Neuronal stem cell (in vitro differentiated cells): Measurements from ENCODE around the gene ST6GALNAC6.

Experiments used
- DNase-seq: peaks from one replicate; pipeline ENCODE4 v3.0.0-alpha.2; 2013; ENCODE audit warnings: low spot score
- H2AFZ ChIP-seq: one replicate; pipeline ENCODE4 v1.6.1; 2013; ENCODE audit warnings: mild to moderate bottlenecking, low read length, inconsistent platforms
- H2AK5ac ChIP-seq: 2 replicates; pipeline ENCODE4 v1.6.1; 2013; ENCODE audit warnings: low read depth, mild to moderate bottlenecking, inconsistent platforms, low read length, moderate library complexity, mixed read lengths
- H2BK120ac ChIP-seq: 2 replicates; pipeline ENCODE4 v1.6.1; 2013; ENCODE audit warnings: low read depth, mild to moderate bottlenecking, inconsistent platforms, low read length, moderate library complexity, mixed read lengths
- H2BK12ac ChIP-seq: one replicate; pipeline ENCODE4 v1.6.1; 2013; ENCODE audit warnings: low read length, inconsistent platforms
- H2BK15ac ChIP-seq: 2 replicates; pipeline ENCODE4 v1.6.1; 2013; ENCODE audit warnings: mild to moderate bottlenecking, low read length, inconsistent platforms, mixed read lengths
- H2BK5ac ChIP-seq: one replicate; pipeline ENCODE4 v1.6.1; 2013; ENCODE audit warnings: inconsistent platforms, mild to moderate bottlenecking, low read length, moderate library complexity
- H3K14ac ChIP-seq: one replicate; pipeline ENCODE4 v1.6.1; 2013; ENCODE audit warnings: low read length, inconsistent platforms
- H3K18ac ChIP-seq: 2 replicates; pipeline ENCODE4 v1.6.1; 2013; ENCODE audit warnings: low read length, inconsistent platforms
- H3K23ac ChIP-seq: 2 replicates; pipeline ENCODE4 v1.6.1; 2013; ENCODE audit warnings: low read depth, mild to moderate bottlenecking, mixed read lengths, low read length, inconsistent platforms; ENCODE audit not compliant: poor library complexity
- H3K27ac ChIP-seq: replicated peaks from 3 replicates; pipeline ENCODE4 v1.5.1; 2013; ENCODE audit warnings: low read length, inconsistent platforms
- H3K27me3 ChIP-seq, 3 experiments: 2 replicates each; pipeline ENCODE4 v1.6.1; 2013; ENCODE audit warnings: low read length in 3 of 3, mild to moderate bottlenecking in 2 of 3, inconsistent platforms in 1 of 3, low read depth in 1 of 3, mixed read lengths in 1 of 3, moderate library complexity in 1 of 3; ENCODE audit not compliant: control insufficient read depth in 3 of 3, insufficient read depth in 3 of 3
- H3K36me3 ChIP-seq, 2 donors: replicated peaks in 1 of 2; 2 replicates each; pipeline ENCODE4 v1.6.1; 2013; ENCODE audit warnings: low read length in 2 of 2; ENCODE audit not compliant: control insufficient read depth in 2 of 2, insufficient read depth in 2 of 2
- H3K4ac ChIP-seq: 2 replicates; pipeline ENCODE4 v1.6.1; 2013; ENCODE audit warnings: inconsistent platforms, mild to moderate bottlenecking, low read length, moderate library complexity
- H3K4me1 ChIP-seq, 2 donors: 1 replicate in 1 of 2; 2 replicates in 1 of 2; pipeline ENCODE4 v1.6.1; 2013; ENCODE audit warnings: low read length in 2 of 2, low read depth in 1 of 2; ENCODE audit not compliant: control insufficient read depth in 2 of 2, insufficient read depth in 1 of 2
- H3K4me2 ChIP-seq: one replicate; pipeline ENCODE4 v1.6.1; 2013; ENCODE audit warnings: mild to moderate bottlenecking, low read length, inconsistent platforms; ENCODE audit not compliant: insufficient read depth, poor library complexity, severe bottlenecking
- H3K4me3 ChIP-seq, 2 donors: 2 replicates each; pipeline ENCODE4 v1.5.1; 2013; ENCODE audit warnings: low read length in 2 of 2, mild to moderate bottlenecking in 2 of 2, inconsistent platforms in 1 of 2, moderate library complexity in 1 of 2
- H3K79me1 ChIP-seq: one replicate; pipeline ENCODE4 v1.6.1; 2013; ENCODE audit warnings: low read depth, mild to moderate bottlenecking, inconsistent platforms, low read length, moderate library complexity
- H3K9ac ChIP-seq: one replicate; pipeline ENCODE4 v1.6.1; 2013; ENCODE audit warnings: mild to moderate bottlenecking, low read depth, low read length, inconsistent platforms; ENCODE audit not compliant: poor library complexity
- H3K9me3 ChIP-seq, 2 donors: replicated peaks in 1 of 2; 2 replicates each; pipeline versions ENCODE3 to v1.6.1; 2013; ENCODE audit warnings: low read length in 2 of 2, mild to moderate bottlenecking in 2 of 2, inconsistent platforms in 1 of 2, low read depth in 1 of 2, mixed read lengths in 1 of 2, moderate library complexity in 1 of 2; ENCODE audit not compliant: control insufficient read depth in 2 of 2, insufficient read depth in 1 of 2
- H4K8ac ChIP-seq: one replicate; pipeline ENCODE4 v1.6.1; 2013; ENCODE audit warnings: low read depth, mild to moderate bottlenecking, inconsistent platforms, low read length, moderate library complexity
- H4K91ac ChIP-seq: one replicate; pipeline ENCODE4 v1.6.1; 2013; ENCODE audit warnings: low read length, low read depth, mild to moderate bottlenecking, inconsistent platforms; ENCODE audit not compliant: poor library complexity
- WGBS, 2 donors: extraction: QIAGEN DNeasy Blood & Tissue Kit; methylation state at CpG; one replicate each; pipeline ENCODE4 v1.1.7; 2013; ENCODE audit warnings: missing lambda C conversion rate in 2 of 2, mixed read lengths in 1 of 2; ENCODE audit not compliant: insufficient read length in 2 of 2, insufficient replicate concordance in 1 of 2; ENCODE audit errors: extremely low coverage in 2 of 2; 5-methylcytosine and 5-hydroxymethylcytosine counted together

ST6GALNAC6 gene

DNA sequence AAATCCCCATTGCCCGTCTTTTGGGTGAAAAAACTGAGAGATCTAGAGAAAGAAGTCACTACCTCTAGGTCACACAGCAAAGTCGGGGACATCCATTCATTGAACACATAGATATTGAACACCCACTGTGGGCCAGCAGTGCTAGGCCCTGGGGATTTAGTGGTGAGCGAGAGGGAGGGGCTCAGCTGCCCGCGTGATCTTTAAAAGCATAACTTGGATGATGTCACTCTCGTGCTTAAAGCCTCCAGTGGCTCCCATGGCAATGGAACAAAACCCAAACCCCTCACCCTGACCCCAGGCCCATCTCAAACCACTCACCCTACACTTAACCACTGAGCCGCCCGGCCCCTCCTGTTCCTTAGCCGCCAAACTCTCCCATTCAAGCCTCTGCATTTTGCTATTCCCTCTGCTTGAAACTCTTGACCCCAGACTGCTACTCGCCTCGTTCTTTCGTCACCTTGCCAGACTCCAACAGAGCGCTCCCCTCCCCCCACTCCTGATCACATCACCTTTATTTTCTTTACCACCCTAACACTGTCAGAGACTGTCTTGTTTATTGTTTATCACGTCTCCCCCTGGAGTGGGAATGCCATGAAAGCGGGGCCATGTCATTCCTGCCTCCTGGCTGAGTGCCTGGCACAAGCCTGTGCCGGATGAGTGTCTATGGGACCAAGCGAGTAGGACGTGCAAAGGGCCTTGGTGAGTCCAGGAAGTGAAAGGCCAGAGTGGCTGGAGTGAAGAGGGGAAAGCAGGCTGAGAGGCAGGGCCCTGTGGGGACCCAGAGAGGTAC lies 31.9 kb upstream of the ST6GALNAC6 start:
- DNase-seq: no peak

DNA sequence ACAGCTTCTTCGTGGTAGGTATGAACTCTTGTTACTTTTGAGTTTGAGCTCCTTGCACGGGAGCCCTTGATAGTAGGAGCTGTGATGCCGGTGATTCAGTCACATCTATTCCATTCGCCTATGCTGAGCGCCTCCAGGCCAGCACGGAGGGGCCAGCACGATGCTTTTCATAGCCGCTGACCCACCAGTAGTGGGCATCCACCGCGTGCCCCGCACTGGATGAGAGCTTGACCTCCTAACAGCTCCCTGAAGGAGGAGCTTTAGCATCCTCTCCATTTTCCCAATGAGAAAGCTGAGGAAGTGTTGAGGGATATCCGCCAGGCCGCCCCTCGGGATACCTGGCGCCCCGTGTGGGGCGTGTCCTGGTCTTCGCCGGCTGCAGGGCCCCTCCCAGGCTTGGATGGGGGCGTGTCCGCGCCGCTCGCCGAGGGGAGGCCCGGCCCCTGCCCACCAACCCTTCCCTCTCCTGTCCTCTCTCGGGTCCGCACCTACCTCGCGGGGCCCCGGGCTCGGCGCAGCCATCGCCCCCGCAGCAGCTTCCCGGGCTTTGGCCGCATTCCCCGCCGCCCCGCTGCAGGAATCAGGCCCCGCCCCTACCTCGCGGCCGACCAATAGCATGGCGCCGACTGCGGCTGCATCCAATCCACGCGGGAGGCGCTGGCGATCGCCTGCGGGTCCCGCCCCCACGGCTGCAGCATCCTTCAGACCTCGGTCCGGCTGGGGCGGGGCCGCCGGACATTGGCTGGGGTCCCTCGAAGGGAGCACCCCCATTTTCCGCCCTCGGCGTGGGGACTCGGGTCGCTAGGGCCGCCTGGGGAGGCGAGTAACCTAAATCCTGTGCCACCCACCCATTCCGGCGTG lies 31.1 kb upstream of the ST6GALNAC6 start, which contains the start of gene PIP5KL1:
Gene PIP5KL1, minus strand, starts transcription at position 547 of the 861 bp plus-strand sequence. Its CDS starts 25 bp downstream, at position 522.
- Histone ChIP-seq H3K4me2 (peak within 1 kb of the TSS; percentile 80), H3K14ac (peak within 1 kb of the TSS; percentile 63), H3K36me3 (peaks cover 2 to 11% of the 10 kb centered on the region in 2 donors), H3K27me3 (peaks cover 2 to 43% (median 34%) of the 10 kb centered on the region in 3 experiments), H3K9me3 (no peaks in the 10 kb centered on the region), H3K9ac (peak within 1 kb of the TSS; percentile 30), H3K79me1 (peaks cover 2% of the 10 kb centered on the region), H4K91ac (no peak within 1 kb of the TSS), H3K4me1 (peaks cover 15 to 23% of the 10 kb centered on the region in 2 donors), H2AFZ (peak within 1 kb of the TSS; percentile 97), H3K4ac (no peak within 1 kb of the TSS), H2BK12ac (peak within 1 kb of the TSS; percentile 75), H3K18ac (peak within 1 kb of the TSS; percentile 83), H2AK5ac (peak within 1 kb of the TSS; percentile 74), H3K27ac (no peak within 1 kb of the TSS), H2BK120ac (no peak within 1 kb of the TSS), H4K8ac (no peak within 1 kb of the TSS), H2BK5ac (no peak within 1 kb of the TSS), H2BK15ac (peak within 1 kb of the TSS; percentile 73), H3K23ac (peak within 1 kb of the TSS; percentile 57), H3K4me3 (peak within 1 kb of the TSS; percentile 60 to 84)
- WGBS, 2 donors: no CpG with 5 or more reads among the region's 70 CpGs
- DNase-seq: peak; percentile 85

More for the DNA sequence above, 31.9 kb upstream of the ST6GALNAC6 start:
- H3K14ac ChIP-seq: peak overlapping the region; percentile 63
- peak overlapping the region; percentile 80 for H3K4me2 ChIP-seq
- peaks cover 8% of the 10 kb centered on the region for H3K79me1 ChIP-seq
- peak overlapping the region; percentile 73 for H2BK15ac ChIP-seq
- peak overlapping the region; percentile 97 for H2AFZ ChIP-seq
- H3K23ac ChIP-seq: peak overlapping the region; percentile 57
- H2BK120ac ChIP-seq: no peak overlapping the region
- H3K4me3 ChIP-seq: peak overlapping the region; percentile 60 to 75
- no peaks in the 10 kb centered on the region for H3K9me3 ChIP-seq
- peak overlapping the region; percentile 30 for H3K9ac ChIP-seq
- no peak overlapping the region for H2BK12ac ChIP-seq
- peak overlapping the region; percentile 74 for H2AK5ac ChIP-seq
- H3K36me3 ChIP-seq: peaks cover 6 to 19% of the 10 kb centered on the region in 2 donors
- no CpG with 5 or more reads among the region's 18 CpGs for WGBS, 2 donors
- no peak overlapping the region for H4K91ac ChIP-seq
- H3K18ac ChIP-seq: peak overlapping the region; percentile 48
- no peak overlapping the region for H2BK5ac ChIP-seq
- peaks cover 2 to 35% (median 32%) of the 10 kb centered on the region in 3 experiments for H3K27me3 ChIP-seq
- H3K4me1 ChIP-seq: peaks cover 19 to 28% of the 10 kb centered on the region in 2 donors
- H3K27ac ChIP-seq: no peak overlapping the region
- H4K8ac ChIP-seq: no peak overlapping the region
- H3K4ac ChIP-seq: no peak overlapping the region

DNA sequence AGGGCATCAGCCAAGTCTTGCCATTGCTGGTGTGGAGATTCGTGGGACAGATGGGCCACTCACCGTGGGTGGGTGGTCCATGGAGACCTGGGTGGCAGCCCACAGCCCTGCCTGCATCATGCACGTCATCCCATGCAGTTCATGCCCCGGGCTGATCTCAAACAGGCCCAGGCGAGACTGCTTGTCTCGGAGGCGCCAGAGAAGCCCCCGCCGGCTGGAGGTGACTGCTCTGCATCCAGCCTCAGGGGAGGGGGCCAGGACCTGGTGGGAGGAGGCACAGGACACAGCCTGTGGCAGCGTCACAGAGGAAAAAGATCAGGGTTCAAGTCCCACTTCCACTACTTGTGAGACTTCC lies 30.2 kb upstream of the ST6GALNAC6 start:
- peak overlapping the region; percentile 47 for H2AK5ac ChIP-seq
- H3K4me1 ChIP-seq: peaks cover 15 to 22% of the 10 kb centered on the region in 2 donors
- no peak overlapping the region for H2BK120ac ChIP-seq
- WGBS, 2 donors: no CpG with 5 or more reads among the region's 10 CpGs
- no peak for DNase-seq
- peaks cover 2 to 50% (median 38%) of the 10 kb centered on the region in 3 experiments for H3K27me3 ChIP-seq
- H2BK15ac ChIP-seq: no peak overlapping the region
- H3K79me1 ChIP-seq: peaks cover 2% of the 10 kb centered on the region
- no peak overlapping the region for H3K23ac ChIP-seq
- H3K4ac ChIP-seq: no peak overlapping the region
- no peak overlapping the region for H2AFZ ChIP-seq
- peak overlapping the region; percentile 75 for H2BK12ac ChIP-seq
- H4K8ac ChIP-seq: no peak overlapping the region
- H3K36me3 ChIP-seq: peaks cover 0 to 3% of the 10 kb centered on the region in 2 donors
- H3K14ac ChIP-seq: peak overlapping the region; percentile 47
- H3K9me3 ChIP-seq: no peaks in the 10 kb centered on the region
- peak overlapping the region; percentile 53 for H3K18ac ChIP-seq
- H3K9ac ChIP-seq: no peak overlapping the region
- no peak overlapping the region for H3K4me2 ChIP-seq
- H3K4me3 ChIP-seq: no peak overlapping the region
- no peak overlapping the region for H2BK5ac ChIP-seq
- no peak overlapping the region for H4K91ac ChIP-seq
- H3K27ac ChIP-seq: no peak overlapping the region
